ELF-1 (cell line): ENCODE measurements around the gene MAP2K5.
A peak's percentile ranks its signal among the peaks of the same experiment; 100 is the strongest.

ENCODE experiments used
- DNase-seq: peaks from one replicate; pipeline ENCODE4 v3.0.0-alpha.2; 2016; ENCODE audit warnings: low read depth, low spot score

The MAP2K5 gene

GRCh38 chr15:67758619-67759300 is 216.3 kb downstream of the MAP2K5 start:
- DNase-seq, result no peak

GRCh38 chr15:67760901-67761300 is 218.4 kb downstream of the MAP2K5 start:
- DNase-seq, result no peak

- DNase-seq, result no peak
Measured at GRCh38 chr15:67761343-67761742, 218.8 kb downstream of the MAP2K5 start.

- DNase-seq, result no peak
Measured at GRCh38 chr15:67762610-67763368, 220.3 kb downstream of the MAP2K5 start.

GRCh38 chr15:67765701-67766100 is 223.2 kb downstream of the MAP2K5 start:
- no peak for DNase-seq

- DNase-seq, result no peak
Measured at GRCh38 chr15:67766968-67767367, 224.5 kb downstream of the MAP2K5 start.

GRCh38 chr15:67768313-67768977 is 225.9 kb downstream of the MAP2K5 start:
- DNase-seq, result no peak

GRCh38 chr15:67769497-67770357 is 227.2 kb downstream of the MAP2K5 start:
- no peak for DNase-seq

- no peak for DNase-seq
Measured at GRCh38 chr15:67770358-67770628, 227.8 kb downstream of the MAP2K5 start.

GRCh38 chr15:67771189-67771800 is 228.8 kb downstream of the MAP2K5 start:
- peak; percentile 27 for DNase-seq

- no peak for DNase-seq
Measured at GRCh38 chr15:67774626-67775025, 232.1 kb downstream of the MAP2K5 start.

GRCh38 chr15:67775250-67775649 is 232.7 kb downstream of the MAP2K5 start:
- DNase-seq, result no peak

GRCh38 chr15:67775998-67776397 is 233.5 kb downstream of the MAP2K5 start:
- DNase-seq, result no peak

GRCh38 chr15:67776600-67776999 is 234.1 kb downstream of the MAP2K5 start:
- DNase-seq, result no peak

- DNase-seq, result no peak
Measured at GRCh38 chr15:67777071-67777470, 234.6 kb downstream of the MAP2K5 start.

GRCh38 chr15:67777773-67778172 is 235.3 kb downstream of the MAP2K5 start:
- DNase-seq, result no peak

GRCh38 chr15:67778968-67779548 is 236.6 kb downstream of the MAP2K5 start:
- no peak for DNase-seq

- DNase-seq, result peak; percentile 41
Measured at GRCh38 chr15:67779549-67780111, 237.1 kb downstream of the MAP2K5 start.

- DNase-seq, result no peak
Measured at GRCh38 chr15:67781061-67781460, 238.6 kb downstream of the MAP2K5 start.

- DNase-seq, result no peak
Measured at GRCh38 chr15:67781907-67782690, 239.6 kb downstream of the MAP2K5 start.
